ENCODE results near the gene JAKMIP3.

DNA sequence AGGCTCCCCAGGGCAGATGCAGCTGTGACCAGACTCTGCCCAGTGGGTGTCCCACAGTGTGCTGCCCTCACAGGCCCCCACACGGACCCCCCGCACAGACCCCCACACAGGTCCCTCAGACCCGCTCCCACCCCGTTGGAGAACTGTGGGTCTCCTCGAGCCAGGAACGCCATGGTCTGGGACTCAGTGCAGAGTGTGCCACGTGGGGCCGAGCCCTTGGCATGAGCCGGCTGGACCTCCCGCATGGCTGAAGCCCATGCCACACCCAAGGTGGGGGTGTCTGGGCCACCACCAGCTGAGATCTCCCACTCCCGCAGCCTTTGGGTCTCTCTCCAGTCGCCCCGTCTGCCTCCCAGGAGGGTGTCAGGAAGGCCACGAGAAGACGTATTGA is 34.3 kb downstream of the JAKMIP3 start:
- TF ChIP-seq, protein P1, sequence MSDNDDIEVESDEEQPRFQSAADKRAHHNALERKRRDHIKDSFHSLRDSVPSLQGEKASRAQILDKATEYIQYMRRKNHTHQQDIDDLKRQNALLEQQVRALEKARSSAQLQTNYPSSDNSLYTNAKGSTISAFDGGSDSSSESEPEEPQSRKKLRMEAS (IDR thresholded peaks at IDR 0.05; ENCODE audit: low read depth, low read length) = no peak
- TF ChIP-seq ZNF274 (IDR thresholded peaks at IDR 0.05; ENCODE audit: insufficient read depth, insufficient read length) = no peak
- no peak for TF ChIP-seq POLR2A (IDR thresholded peaks at IDR 0.05; ENCODE audit: low read depth, low read length)

Measured in GM12878 (cell line).